HG03565 (cell line): Measurements from ENCODE around the gene DIAPH3.

Source experiments
- ATAC-seq: cut with Tn5 transposase; IDR thresholded peaks from one replicate; pipeline ENCODE4 v1.9.1; 2021; ENCODE audit warnings: mild to moderate bottlenecking, moderate library complexity; ENCODE audit not compliant: unreplicated experiment

Gene DIAPH3

DNA sequence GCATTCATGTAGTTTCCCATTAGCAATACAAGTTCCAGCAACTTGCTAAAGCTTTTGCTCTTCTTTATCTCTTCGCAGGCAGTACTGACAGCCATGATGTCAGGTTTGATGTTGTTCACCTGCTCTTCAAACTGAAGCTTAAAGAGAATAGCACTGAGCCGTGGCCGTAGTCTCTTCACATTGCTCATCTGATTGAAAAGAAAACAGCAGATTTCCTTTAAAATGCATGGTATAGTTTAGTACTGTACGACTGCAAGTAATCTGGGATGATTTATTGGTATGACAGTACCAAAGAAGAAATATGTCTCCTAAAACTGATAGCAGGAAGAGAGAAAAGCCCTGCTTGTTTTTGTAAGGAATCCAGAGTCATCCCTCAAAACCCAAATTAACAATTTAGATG is 284.4 kb downstream of the DIAPH3 start:
- ATAC-seq = no peak

DNA sequence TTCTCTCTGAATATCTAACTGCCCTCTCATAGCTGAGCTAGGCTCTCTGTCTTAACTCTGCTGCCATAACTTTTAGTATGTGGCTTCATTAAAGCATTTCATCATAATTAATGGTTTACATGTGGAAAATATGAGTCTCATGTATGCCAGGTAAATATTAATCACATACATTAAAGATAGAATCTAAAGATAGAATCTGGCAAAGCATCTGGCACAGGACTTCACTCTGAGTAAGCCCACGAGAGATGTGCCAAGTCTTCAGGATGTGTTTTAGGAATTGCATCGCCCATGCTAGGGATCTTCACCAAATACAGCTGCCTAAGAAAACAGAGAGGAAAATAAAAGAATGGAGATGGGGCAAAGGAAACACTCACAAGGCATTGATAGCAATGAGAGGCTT is 285.8 kb downstream of the DIAPH3 start:
- ATAC-seq = no peak

DNA sequence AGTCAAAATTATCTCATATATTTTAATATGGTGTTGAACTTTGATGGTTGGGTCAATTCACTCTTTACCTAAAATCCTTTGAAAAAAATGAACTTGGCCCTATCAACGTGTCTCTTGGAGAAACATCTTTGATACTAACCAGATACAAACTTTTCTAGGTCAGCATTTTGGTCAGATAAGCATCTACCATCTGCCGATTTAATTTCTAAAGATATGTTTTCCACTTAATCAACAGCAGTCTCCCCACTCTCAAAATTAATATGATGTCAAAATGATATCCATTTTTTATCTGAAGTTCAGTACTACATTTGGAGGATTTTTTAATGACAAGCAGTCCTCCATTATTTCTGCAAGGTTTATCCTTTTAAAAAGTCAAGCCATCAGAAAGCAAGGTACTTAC is 288.8 kb downstream of the DIAPH3 start:
- no peak for ATAC-seq

DNA sequence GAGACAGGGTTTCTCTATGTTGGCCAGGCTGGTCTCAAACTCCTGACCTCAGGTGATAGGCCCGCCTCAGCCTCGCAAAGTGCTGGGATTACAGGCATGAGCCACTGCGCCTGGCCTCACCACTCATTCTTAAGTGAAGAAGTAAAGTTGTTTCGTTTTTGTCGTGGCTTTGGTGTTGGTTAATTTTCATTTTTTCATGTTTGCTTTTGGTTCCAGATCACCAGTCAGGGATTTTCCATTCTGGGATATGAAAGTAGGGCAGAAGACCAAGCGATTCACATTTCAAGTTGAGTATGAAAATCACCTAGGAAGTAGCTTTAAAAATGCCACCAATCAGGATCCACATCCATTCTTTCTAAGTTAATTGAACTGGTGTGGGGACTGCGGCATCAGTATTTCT is 289.9 kb downstream of the DIAPH3 start:
- ATAC-seq = no peak

DNA sequence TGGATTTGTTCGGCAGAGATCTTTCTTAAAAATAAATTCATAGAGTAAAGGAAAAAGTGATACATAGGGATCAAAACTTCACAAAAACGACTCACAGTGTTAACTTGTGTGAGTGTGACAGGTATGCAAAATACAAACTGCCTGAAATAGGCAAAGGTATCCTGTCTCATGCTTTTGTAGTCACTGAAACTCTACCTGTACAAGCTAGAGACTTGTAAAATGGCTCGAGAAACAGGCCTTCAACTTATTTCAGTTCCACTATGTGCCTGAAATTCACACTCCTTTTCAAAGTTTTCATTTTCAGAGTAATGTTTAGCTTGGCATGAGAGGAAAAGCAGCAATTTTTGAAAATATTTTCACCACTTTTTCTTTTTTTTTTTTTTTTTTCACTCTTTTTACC is 290.4 kb downstream of the DIAPH3 start:
- no peak for ATAC-seq

DNA sequence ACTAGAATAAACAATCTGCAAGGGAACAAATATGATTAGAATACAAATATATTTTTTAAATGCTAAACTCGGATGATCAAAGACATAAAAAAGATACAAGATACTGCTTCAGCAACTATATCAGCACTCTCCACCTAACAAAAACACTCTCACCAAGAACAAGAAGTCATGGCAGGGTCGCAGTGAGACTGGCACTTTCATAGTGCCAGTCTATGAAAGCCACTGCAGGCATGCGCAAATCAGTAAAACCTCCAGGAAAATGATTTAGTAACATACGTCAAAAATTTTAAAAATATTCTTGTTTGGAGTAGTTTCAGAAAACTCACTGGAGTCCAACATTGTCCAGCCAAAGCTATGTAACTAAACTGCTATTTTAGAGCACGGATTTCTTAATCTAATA is 295.9 kb downstream of the DIAPH3 start:
- ATAC-seq = no peak

DNA sequence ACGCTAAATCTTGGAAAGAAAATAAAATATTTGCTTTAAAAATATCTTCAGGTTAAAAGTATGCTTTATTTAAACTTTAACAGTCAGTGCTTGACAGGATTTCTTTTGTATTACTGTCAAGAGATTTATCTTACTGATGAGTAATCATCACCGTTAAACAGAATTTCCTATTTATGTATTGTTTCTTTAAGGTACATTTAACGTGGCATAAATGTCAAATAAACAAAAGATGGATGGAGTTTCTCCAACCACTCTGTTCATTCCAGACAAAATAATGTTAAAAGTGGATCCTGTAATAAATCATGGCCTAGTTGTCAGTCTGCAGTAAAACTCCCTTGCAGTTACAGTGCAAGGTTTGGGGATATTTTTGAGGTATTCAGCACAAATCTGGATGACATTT is 298.3 kb downstream of the DIAPH3 start:
- ATAC-seq = no peak

DNA sequence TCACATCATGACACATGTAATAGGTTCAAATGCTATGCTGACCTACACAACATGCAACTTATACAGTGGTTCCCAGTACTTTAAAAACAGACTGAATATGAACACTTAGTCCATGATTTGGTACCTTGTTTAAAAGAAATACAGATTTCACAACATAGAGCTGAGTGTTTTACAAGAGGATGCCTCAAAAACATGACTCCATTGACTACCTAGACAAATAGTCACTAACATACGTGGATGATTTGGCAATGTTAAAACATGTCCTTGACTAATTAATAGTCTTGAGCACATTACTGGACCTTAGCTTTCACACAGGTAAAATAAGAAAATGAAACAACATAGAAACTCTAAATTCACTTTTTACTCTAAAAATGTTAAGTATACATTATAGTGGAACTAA is 300.1 kb downstream of the DIAPH3 start:
- no peak for ATAC-seq

DNA sequence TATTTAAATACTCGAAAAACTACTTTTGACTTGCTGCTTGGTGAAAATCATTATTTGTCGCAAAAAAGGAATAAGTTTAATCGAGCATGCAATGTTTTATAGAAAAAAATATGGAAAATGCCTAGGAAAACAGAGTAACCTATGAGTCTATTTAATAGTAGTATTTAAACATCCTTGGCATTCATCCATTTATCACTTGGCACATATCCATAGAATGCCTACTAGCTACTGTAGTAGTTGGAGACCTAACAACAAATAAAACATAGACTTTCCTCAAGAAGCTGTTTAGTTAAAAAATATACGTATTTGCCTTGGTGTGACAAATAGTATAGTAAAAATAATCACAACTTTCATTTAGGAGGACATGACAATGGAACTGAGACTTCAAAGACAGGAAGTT is 302.1 kb downstream of the DIAPH3 start:
- no peak for ATAC-seq

DNA sequence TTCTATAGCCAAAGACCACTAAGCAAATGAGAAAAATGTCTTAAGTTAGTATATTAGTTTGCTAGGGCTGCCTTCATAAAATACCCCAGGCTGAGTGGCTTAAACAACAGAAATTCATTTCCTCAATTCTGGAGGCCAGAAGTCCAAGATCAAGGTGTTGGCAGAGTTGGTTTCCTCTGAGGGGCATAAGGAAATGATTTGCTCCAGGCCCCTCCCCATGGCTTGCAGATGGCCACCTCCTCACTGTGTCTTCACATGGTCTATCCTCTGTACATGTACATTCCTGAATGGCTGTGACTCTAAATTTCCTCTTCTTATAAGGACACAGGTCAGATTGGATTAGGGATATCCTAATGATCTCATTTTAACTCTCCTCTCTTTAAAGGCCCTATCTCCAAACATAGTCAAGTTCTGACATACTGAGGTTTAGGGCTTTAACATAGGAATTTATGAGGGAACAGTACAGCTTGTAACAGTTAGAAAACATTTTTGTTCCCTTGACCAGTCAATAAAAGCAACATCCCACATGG is 307.4 kb downstream of the DIAPH3 start:
- no peak for ATAC-seq

DNA sequence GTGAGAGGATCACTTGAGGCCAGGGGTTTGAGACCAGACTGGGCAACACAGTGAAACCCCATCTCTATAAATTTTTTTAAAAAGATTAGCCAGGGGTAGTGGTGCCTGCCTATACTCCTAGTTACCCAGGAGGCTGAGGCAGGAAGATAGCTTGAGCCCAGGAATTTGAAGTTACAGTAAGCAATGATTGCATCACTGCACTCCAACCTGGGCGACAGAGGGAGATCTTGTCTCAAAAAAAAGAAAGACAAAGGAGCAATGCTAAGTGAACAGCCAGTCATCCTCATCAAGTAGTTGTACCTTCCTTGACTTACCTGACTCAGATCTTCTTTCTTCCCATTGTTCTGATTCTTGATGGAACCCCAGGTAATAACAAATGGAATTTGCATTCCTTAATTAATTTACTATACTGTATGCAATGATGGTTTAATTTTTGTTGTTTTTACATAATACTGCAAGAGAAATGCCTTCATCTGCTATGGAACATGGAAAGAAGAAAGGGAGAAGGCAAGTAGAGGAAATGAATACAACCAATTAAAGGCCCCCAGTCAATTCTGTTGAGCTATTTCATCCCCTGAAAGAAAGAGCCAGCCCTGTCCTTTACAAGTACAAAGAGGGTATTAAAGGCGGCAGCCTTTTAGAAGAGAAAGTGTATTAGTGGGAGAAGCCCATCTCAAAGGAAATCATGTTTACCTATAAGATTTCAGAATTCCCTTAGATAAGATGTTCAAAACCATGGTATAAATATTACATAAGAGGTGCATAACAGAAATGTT is 316.7 kb downstream of the DIAPH3 start:
- ATAC-seq = no peak

DNA sequence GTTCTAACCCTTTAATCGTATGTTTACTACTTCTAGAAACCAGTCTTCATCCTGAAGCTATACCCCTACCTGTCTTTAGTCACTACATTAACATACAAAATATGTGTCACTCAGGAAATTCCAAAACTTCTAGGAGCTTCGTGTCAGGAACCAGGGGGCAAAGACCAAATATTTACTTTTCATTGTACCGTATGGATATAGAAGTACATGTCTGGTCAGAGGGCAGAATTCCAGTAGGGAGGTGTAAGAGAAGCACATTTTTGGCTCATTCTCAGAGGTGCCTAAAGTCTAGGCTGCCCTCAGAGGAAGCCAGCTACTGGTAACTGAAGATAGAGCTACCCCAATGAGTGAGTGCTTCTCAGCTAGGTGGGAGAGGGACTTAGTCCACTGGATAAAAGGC is 320.7 kb downstream of the DIAPH3 start:
- no peak for ATAC-seq

DNA sequence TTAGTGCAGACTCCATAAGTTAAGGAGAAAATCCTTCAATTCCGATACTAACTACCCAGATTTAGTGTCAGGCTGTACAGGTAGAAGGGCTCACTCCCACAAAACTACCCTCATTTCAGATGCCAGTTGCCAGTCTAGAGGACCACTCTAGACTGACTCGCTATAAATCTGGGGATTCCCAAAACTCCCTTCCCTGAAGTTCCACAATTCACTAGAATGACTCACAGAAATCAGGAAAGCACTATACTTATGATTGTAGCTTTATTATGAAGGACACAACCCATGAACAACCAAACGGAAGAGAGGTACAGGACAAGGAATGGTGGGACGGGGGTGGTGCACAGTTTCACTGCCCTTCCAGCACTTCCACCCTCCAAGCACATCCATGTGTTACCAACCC is 321.2 kb downstream of the DIAPH3 start:
- no peak for ATAC-seq

DNA sequence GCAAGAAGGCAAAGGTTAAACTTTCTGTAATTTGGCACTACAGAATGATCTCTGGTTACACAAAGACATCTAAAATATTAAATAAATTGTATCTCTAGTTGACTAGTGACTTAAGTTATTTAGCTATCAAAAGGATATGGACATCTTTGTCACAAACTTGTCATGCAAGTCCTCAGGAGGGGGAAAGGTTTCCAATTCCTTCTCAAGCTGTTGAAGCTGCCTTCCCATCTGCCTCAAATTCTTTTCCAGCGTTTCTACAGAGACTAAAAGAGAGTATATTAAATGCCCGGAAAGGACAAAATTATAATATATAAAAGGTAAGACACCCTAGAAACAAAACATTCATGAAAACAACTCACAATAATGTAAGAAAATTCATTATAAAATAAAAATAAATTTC is 324.5 kb downstream of the DIAPH3 start:
- no peak for ATAC-seq

DNA sequence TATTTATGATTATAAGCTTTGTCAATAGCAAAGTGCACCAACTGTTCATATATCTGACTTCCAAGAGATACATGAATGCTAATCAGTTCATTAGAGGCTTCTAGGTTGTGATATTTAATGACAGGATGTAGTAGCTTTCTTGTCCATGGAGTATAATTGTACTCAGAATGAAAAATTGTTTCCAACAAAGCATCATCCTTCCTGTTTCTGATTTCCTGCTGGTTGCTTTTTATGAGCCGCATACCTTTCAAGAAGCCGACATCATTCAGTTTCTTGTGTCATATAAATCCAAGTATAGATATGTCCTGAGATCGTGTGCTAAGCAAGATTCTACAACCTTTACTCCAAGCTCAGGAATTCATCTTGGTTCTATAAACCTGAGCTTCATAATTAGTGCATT is 326.6 kb downstream of the DIAPH3 start:
- no peak for ATAC-seq

DNA sequence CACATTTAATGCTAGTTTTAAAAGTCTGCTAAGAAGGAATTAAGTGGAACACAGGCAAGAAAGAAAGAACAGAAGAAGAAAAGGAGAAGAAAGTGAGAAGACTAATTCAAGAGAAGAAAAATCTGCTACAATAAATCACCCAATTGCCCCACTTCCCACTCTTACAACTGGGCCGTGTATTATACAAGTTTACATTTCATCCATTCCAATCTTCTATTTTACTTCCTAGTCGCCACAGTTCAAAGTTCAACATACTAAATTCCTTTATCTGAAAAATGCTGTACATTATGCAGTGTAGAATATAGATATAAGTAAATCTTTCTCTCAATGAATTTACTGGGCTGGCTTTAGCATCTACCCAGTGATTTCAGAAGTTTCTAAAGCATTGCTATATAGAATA is 328.2 kb downstream of the DIAPH3 start:
- ATAC-seq = no peak

DNA sequence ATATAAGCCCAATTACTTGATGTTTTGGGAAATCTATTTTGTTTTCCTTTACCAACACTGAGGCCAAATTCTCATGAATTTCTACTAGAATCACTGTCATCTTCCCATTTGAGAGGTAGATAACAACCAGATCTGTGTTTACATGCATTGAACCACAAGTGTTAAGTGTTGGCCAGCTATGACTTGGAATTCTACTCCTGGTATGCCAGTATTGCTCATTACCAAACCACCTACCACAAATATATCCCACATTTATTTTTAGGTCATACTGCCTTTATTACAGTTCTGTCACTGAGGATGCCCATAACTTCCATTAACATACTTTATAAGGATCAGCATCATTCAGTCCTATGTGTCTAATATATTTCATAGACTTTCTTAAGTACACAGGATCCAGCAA is 328.9 kb downstream of the DIAPH3 start:
- no peak for ATAC-seq

DNA sequence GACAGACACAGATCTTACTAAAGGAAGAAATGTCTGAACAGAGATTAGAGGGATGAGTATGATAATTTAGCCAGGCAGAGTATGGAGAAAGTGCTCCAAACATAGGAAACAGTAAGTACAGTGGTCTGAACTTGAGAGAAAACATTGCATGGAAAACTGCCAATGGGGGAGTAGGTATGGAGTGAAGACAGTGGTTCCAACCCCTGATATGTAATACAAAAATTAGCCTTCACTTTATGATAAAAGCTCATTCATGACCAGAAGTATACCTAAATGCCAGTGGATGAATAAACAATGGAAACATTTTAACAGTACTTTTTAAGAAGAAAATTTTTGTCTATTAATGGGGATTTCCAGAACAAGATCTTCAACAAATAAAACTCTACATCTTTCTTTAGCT is 334.0 kb downstream of the DIAPH3 start:
- ATAC-seq = no peak

DNA sequence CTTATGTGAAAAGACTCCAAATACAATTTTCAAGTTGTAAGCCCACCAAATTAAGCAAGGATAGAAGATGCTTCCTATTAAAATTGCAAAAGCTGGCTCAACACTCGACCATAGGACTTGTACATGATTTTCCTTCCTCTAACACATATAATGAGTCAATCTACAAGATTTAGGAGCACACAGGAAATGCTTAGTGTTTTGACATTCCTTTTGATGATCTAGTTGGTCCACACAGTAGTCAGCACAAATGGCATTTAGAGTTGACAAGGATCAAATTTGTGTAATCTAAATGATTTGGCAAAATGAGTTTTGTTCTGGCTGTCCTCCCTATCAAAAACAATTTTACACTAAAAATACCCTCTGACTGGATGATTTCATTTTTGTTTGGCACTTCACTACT is 340.2 kb downstream of the DIAPH3 start:
- ATAC-seq = no peak

DNA sequence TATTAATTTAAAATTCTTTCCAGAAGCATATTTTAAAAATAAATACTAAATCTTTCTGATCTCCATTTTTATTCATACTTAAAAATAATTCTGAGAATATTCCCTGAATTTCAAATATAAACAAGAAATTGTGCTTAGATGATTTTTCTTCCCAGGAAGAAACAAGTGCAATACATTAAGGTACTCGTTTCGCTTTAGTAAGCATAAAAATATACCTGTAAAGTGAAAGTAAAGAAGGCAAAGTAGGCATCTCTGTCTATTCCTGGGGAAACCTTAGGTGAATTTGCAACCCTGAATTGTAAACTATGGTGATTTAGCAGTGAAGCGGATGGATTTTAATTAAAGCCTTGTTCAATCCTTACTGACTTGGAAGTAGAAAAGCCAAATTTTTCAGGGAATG is 354.2 kb downstream of the DIAPH3 start:
- no peak for ATAC-seq

DNA sequence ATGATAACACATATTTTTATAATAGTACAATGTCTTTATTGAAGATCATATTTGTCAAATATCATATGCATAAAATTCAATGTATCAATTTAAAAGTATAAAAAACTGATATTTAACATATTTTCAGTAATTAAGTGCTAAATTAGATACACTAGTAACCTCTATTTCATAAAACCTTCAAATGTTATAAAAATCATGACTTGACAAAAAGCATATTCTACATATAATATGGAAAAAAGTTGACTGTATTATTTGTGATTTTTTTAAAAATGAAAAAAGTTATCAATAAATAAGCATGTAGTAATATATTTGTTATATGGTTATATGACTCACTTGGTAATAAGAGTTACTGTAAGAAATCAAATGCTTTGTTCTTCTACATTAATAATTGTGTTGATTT is 356.9 kb downstream of the DIAPH3 start:
- ATAC-seq = no peak

DNA sequence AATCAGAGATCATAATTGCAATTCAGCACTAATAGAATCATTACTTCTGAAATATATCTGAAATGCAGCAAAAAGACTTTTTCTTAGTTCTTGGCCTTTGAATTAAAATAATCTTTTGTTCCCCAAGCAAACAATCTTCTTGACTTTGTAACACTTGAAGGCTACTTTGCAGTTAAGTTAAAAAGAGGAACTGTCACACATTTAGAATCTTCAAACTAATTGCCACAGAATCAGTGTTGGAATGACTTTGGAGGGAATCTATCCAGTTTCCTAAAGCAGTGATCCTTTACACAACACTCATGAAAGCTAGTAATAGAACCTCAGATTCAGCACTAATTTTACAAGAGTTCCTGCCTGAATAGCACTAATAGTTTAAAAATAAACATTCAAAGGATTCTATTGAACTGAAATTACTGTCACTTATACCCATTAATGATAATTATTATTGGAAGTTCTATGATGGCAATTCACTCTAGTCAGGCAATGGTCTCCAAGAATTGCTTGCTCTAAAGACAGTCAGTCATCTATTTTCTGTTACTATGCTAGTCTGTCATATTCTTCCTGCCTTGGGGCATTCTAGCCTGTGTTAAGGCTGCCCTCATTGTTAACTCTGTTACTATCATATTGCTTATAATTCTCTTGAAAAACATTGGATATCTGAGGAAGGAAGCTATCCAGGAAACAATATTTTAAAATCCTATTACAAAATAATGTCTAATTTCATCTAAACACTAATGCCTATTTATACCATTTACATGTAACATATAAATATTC is 362.4 kb downstream of the DIAPH3 start:
- no peak for ATAC-seq
